PC-9 (cell line): Measurements from ENCODE around the gene OTOR. TPM values are rescaled to one million over a fixed set of nuclear protein-coding genes. Genes with fewer than 3 reads are reported as not detected.

ENCODE experiments used
- Bru-seq: library from RNA; stranded (reverse); fragments of 400-500 nt; gene quantifications from one replicate; lab custom pipeline; 2021; lab: Mats Ljungman, UMichigan
- BruChase-seq, 2 experiments: library from RNA; stranded (reverse); fragments of 400-500 nt; gene quantifications; one replicate each; lab custom pipeline; 2021; lab: Mats Ljungman, UMichigan
- BruUV-seq: library from RNA; stranded (reverse); fragments of 400-500 nt; replicated peaks from 2 replicates; lab custom pipeline; 2021; lab: Mats Ljungman, UMichigan
- CTCF ChIA-PET: fragments of 300-600 bp; sonication (Branson Sonifier 250); formaldehyde crosslinking; loops from one replicate; lab custom pipeline; 2022; ENCODE audit warnings: antibody characterized with exemption; lab: Charles Lee
- POLR2A ChIA-PET: fragments of 300-600 bp; sonication (Branson Sonifier 250); formaldehyde crosslinking; loops from one replicate; lab custom pipeline; 2022; ENCODE audit warnings: antibody characterized with exemption; ENCODE audit not compliant: unreplicated experiment; lab: Charles Lee
- DNase-seq, 2 experiments: peaks; one replicate each; pipeline versions ENCODE4 v3.0.0 to v3.0.0-alpha.2; 2015 to 2022; ENCODE audit warnings: mixed read lengths in 1 of 2
- H2AFZ ChIP-seq: fragments of 200-600 bp; sonication (generic); 2 replicates; pipeline ENCODE4 v1.8.1; 2017; ENCODE audit warnings: antibody characterized with exemption
- H3F3A ChIP-seq: fragments of 200-600 bp; sonication (generic); 2 replicates; pipeline ENCODE4 v1.8.1; 2017; ENCODE audit warnings: antibody characterized with exemption, mild to moderate bottlenecking, low read depth; ENCODE audit not compliant: insufficient read depth
- H3K27ac ChIP-seq: fragments of 200-600 bp; sonication (generic); 2 replicates; pipeline ENCODE4 v1.6.1; 2016; ENCODE audit warnings: mixed run types
- H3K27me3 ChIP-seq: fragments of 200-600 bp; sonication (generic); 2 replicates; pipeline ENCODE4 v1.6.1; 2016; ENCODE audit warnings: low read depth, mixed run types; ENCODE audit not compliant: insufficient read depth
- H3K36me3 ChIP-seq: fragments of 200-600 bp; sonication (generic); 2 replicates; pipeline ENCODE4 v1.6.1; 2016; ENCODE audit warnings: low read depth, mixed run types
- H3K4me1 ChIP-seq: fragments of 200-600 bp; sonication (generic); replicated peaks from 2 replicates; pipeline ENCODE4 v1.6.1; 2016; ENCODE audit warnings: mixed run types; ENCODE audit not compliant: insufficient read depth
- H3K4me2 ChIP-seq: fragments of 200-600 bp; sonication (generic); 2 replicates; pipeline ENCODE4 v1.6.1; 2017; ENCODE audit warnings: mixed run types
- H3K4me3 ChIP-seq: fragments of 200-600 bp; sonication (generic); 2 replicates; pipeline ENCODE4 v1.6.1; 2016; ENCODE audit warnings: mixed run types
- H3K79me2 ChIP-seq: fragments of 200-600 bp; sonication (generic); 2 replicates; pipeline ENCODE4 v1.6.1; 2017; ENCODE audit warnings: low read depth, mixed run types
- H3K9me2 ChIP-seq: fragments of 200-600 bp; sonication (generic); 2 replicates; pipeline ENCODE4 v1.8.1; 2017; ENCODE audit warnings: mild to moderate bottlenecking; ENCODE audit not compliant: insufficient read depth
- H3K9me3 ChIP-seq: fragments of 200-600 bp; sonication (generic); 2 replicates; pipeline ENCODE4 v1.8.1; 2016; ENCODE audit warnings: low read depth; ENCODE audit not compliant: insufficient read depth
- H4K20me1 ChIP-seq: fragments of 200-600 bp; sonication (generic); 2 replicates; pipeline ENCODE4 v1.8.1; 2017; ENCODE audit not compliant: insufficient read depth
- EZH2 ChIP-seq: fragments of 200-600 bp; sonication (generic); IDR thresholded peaks from 2 replicates; pipeline ENCODE4 v1.8.0; 2017; ENCODE audit warnings: antibody characterized with exemption, low read depth
- intact Hi-C: fragments of 100-400 bp; cut with micrococcal nuclease; formaldehyde crosslinking; loops from one replicate; pipeline ENCODE4 v1.10.0; 2022; ENCODE audit not compliant: unreplicated experiment
- long read RNA-seq: library from polyadenylated mRNA; stranded (forward); transcript quantifications from one replicate; pipeline ENCODE4 v2.0.0, GENCODE V29; 2022
- total RNA-seq: library from RNA; stranded (reverse); gene quantifications from 2 replicates; pipeline ENCODE4 v1.2.3, GENCODE V29; 2021
- TF ChIP-seq, protein P1 (sequence below): fragments of 200-600 bp; sonication (generic); conservative IDR thresholded peaks from 2 replicates; pipeline ENCODE4 v1.6.1; 2017; ENCODE audit warnings: mixed run types, antibody characterized with exemption, mild to moderate bottlenecking, moderate library complexity

OTOR gene, protein sequence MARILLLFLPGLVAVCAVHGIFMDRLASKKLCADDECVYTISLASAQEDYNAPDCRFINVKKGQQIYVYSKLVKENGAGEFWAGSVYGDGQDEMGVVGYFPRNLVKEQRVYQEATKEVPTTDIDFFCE
- total RNA-seq, result not detected in 2 replicates
- Bru-seq, nascent RNA, result percentile 20 among the genes with signal in this experiment
- percentile 21 among the genes with signal in this experiment for BruChase-seq, experiment 1, labeled RNA remaining after a 2-hour chase
- BruChase-seq, experiment 2, labeled RNA remaining after a 6-hour chase, result not detected
- long read RNA-seq, result 0 reads

DNA sequence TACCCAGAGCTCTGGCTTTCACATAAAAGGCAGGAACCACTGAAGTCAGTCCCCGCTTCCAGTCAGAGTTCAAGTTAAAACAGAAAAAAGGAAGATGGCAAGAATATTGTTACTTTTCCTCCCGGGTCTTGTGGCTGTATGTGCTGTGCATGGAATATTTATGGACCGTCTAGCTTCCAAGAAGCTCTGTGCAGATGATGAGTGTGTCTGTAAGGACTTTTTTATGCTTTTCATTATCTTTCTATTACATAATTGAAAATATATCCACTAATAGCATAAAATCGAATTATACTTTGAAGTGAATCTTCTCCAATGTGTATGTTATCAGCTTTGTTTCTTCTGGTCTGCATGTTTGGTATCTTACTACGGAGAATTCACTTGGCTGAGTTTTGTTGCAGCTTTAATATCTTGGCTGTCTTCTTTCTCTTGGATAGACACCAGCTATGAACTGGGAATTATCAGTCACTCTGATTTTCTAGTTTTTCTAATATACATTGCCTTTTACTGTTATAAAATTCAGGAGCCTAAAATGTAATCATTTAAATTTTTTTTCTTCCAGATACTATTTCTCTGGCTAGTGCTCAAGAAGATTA lies at the start of gene OTOR:
TSS of gene OTOR (plus strand) at position 51 of the 593 bp plus-strand sequence. CDS start at position 95, 44 bp downstream.
- H4K20me1 ChIP-seq, result no peaks in the 10 kb centered on the region
- no peak within 1 kb of the TSS for H3K4me3 ChIP-seq
- intact Hi-C loops, result no loop called here
- H3K79me2 ChIP-seq, result no peaks in the 10 kb centered on the region
- no peaks in the 10 kb centered on the region for H3K36me3 ChIP-seq
- no TSS peak for BruUV-seq
- no peak within 1 kb of the TSS for H3K4me2 ChIP-seq
- no peaks in the 10 kb centered on the region for H3K4me1 ChIP-seq
- no peak within 1 kb of the TSS for H2AFZ ChIP-seq
- TF ChIP-seq, protein P1, sequence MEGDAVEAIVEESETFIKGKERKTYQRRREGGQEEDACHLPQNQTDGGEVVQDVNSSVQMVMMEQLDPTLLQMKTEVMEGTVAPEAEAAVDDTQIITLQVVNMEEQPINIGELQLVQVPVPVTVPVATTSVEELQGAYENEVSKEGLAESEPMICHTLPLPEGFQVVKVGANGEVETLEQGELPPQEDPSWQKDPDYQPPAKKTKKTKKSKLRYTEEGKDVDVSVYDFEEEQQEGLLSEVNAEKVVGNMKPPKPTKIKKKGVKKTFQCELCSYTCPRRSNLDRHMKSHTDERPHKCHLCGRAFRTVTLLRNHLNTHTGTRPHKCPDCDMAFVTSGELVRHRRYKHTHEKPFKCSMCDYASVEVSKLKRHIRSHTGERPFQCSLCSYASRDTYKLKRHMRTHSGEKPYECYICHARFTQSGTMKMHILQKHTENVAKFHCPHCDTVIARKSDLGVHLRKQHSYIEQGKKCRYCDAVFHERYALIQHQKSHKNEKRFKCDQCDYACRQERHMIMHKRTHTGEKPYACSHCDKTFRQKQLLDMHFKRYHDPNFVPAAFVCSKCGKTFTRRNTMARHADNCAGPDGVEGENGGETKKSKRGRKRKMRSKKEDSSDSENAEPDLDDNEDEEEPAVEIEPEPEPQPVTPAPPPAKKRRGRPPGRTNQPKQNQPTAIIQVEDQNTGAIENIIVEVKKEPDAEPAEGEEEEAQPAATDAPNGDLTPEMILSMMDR, result no peak
- no peaks in the 10 kb centered on the region for H3F3A ChIP-seq
- H3K27me3 ChIP-seq, result no peaks in the 10 kb centered on the region
- POLR2A ChIA-PET, result no interaction called here
- CTCF ChIA-PET, result no interaction called here
- no peaks in the 10 kb centered on the region for H3K9me2 ChIP-seq
- H3K27ac ChIP-seq, result no peak within 1 kb of the TSS
- no peak for DNase-seq
- H3K9me3 ChIP-seq, result no peaks in the 10 kb centered on the region

DNA sequence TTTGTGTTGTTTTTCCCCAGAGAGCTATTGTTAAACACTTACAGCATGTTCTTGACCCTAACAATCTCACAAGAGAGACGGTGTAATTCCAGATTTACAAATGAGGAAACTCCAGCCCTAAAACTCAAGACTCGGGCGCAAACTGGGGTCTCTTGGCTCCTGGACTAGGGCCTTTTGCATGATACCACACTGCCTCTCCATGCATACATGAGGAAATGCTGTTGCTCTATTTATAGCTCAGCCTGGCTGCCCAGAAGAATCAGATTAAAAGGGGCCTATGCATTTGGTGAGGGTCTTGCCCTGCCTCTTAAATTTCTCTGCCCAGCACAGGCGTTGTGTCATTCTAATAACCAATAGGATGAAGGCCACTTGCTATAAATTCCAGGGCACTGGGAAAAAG lies 48.9 kb upstream of the OTOR start:
- Histone ChIP-seq H2AFZ (no peak overlapping the region), H3K4me3 (no peak overlapping the region), H3K79me2 (no peaks in the 10 kb centered on the region), H3K27ac (no peak overlapping the region), H3K27me3 (no peaks in the 10 kb centered on the region), H3K4me2 (no peak overlapping the region), H3K4me1 (no peaks in the 10 kb centered on the region), H3K36me3 (no peaks in the 10 kb centered on the region), H3F3A (no peaks in the 10 kb centered on the region), H3K9me2 (no peaks in the 10 kb centered on the region), H3K9me3 (no peaks in the 10 kb centered on the region), H4K20me1 (no peaks in the 10 kb centered on the region)
- intact Hi-C loops, result no loop called here
- no TSS peak for BruUV-seq
- TF ChIP-seq, protein P1, result no peak
- no peak for TF ChIP-seq EZH2
- CTCF ChIA-PET, result interaction anchor here (0.7 kb wide), 1 partner anchor 111 kb away, joined by 3 read pairs; no protein-coding TSS in a partner anchor
- no peak for DNase-seq
- POLR2A ChIA-PET, result interaction anchor here (0.6 kb wide), 1 partner anchor 1879 kb away, joined by 13 read pairs; no protein-coding TSS in a partner anchor

DNA sequence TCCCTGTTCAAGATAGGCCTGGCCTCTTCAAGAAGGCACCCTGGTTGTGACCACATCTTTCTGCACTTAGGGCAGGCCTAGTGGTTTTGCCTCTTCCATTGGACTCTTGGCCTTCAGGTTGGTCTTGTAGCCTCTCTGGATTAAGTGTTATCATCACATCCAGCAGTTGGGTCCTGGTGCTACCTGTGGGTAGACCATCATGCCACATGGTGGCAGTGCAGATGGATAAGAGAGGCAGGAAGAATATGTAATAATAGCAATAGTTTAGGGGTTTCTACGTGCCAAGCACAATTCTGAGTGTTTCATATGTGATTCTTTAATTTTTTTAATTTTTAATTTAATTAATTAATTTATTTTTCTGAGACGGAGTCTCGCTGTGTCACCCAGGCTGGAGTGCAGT lies 46.9 kb upstream of the OTOR start:
- intact Hi-C loops, result loop anchor here (2.0 kb wide), 1 partner anchor 60 kb away; no protein-coding TSS in a partner anchor

More for the DNA sequence above, 46.9 kb upstream of the OTOR start:
- H3K27me3 ChIP-seq, result no peaks in the 10 kb centered on the region
- H3K79me2 ChIP-seq, result no peaks in the 10 kb centered on the region
- BruUV-seq, result no TSS peak
- H2AFZ ChIP-seq, result no peak overlapping the region
- H3K27ac ChIP-seq, result no peak overlapping the region
- no peaks in the 10 kb centered on the region for H4K20me1 ChIP-seq
- no peaks in the 10 kb centered on the region for H3K9me3 ChIP-seq
- H3K4me1 ChIP-seq, result no peaks in the 10 kb centered on the region
- no peaks in the 10 kb centered on the region for H3F3A ChIP-seq
- DNase-seq, result no peak
- ChIA-PET CTCF (no interaction called here), POLR2A (no interaction called here)
- no peaks in the 10 kb centered on the region for H3K36me3 ChIP-seq
- no peak overlapping the region for H3K4me3 ChIP-seq
- TF ChIP-seq, protein P1, result peak; percentile 43; the same call in 1 of the 2 replicates
- no peak for TF ChIP-seq EZH2
- no peaks in the 10 kb centered on the region for H3K9me2 ChIP-seq
- H3K4me2 ChIP-seq, result no peak overlapping the region
